Activated B cell treated with CpG ODN at 0.5 μM for 24 hours (primary cell): ENCODE data around the gene TNFRSF21. TPM values are rescaled to one million over a fixed set of nuclear protein-coding genes. Genes with fewer than 3 reads are reported as not detected.

Experiments
- ATAC-seq: fragments of 200-7000 bp; cut with Tn5 transposase; one replicate; pipeline ENCODE4 v1.10.0; 2021; ENCODE audit warnings: low read depth, mild to moderate bottlenecking, moderate library complexity
- CTCF ChIA-PET: fragments of 350-600 bp; sonication (Branson Sonifier 250); formaldehyde crosslinking; loops from one replicate; lab custom pipeline; 2021; ENCODE audit warnings: antibody characterized with exemption; lab: Charles Lee
- POLR2A ChIA-PET: fragments of 350-600 bp; sonication (Branson Sonifier 250); formaldehyde crosslinking; loops from one replicate; lab custom pipeline; 2021; ENCODE audit warnings: antibody characterized with exemption; lab: Charles Lee
- DNase-seq: peaks from one replicate; pipeline ENCODE4 v3.0.0; 2022
- H3K27ac Mint-ChIP-seq: one replicate; pipeline ENCODE4 v1.8.0; 2020; ENCODE audit warnings: mixed read lengths
- H3K27me3 Mint-ChIP-seq: one replicate; pipeline ENCODE4 v1.8.0; 2021; ENCODE audit warnings: mixed read lengths
- H3K36me3 Mint-ChIP-seq: one replicate; pipeline ENCODE4 v1.8.0; 2021; ENCODE audit warnings: low read depth, mixed read lengths
- H3K4me1 Mint-ChIP-seq: one replicate; pipeline ENCODE4 v1.8.0; 2021; ENCODE audit warnings: mixed read lengths
- H3K4me3 Mint-ChIP-seq: one replicate; pipeline ENCODE4 v1.8.0; 2020; ENCODE audit warnings: mild to moderate bottlenecking, mixed read lengths
- H3K9me3 Mint-ChIP-seq: one replicate; pipeline ENCODE4 v1.8.0; 2020; ENCODE audit warnings: mixed read lengths
- CTCF ChIP-seq: fragments of 200-600 bp; IDR thresholded peaks from one replicate; pipeline ENCODE4 v1.8.0; 2022; ENCODE audit warnings: antibody characterized with exemption, mild to moderate bottlenecking
- intact Hi-C: fragments of 100-400 bp; cut with micrococcal nuclease; formaldehyde crosslinking; loops from one replicate; pipeline ENCODE4 v1.15.1; 2024
- total RNA-seq: library from RNA; stranded (reverse); gene quantifications from 2 replicates; pipeline ENCODE4 v1.2.3, GENCODE V29; 2022

The TNFRSF21 gene
- total RNA-seq, 1 donor from 2014 or later, result 1.0 TPM

- ATAC-seq (no peak), DNase-seq (no peak)
- Mint-ChIP-seq H3K4me1 (peaks cover 26% of the 10 kb centered on the region), H3K36me3 (no peaks in the 10 kb centered on the region), H3K27ac (no peak overlapping the region), H3K27me3 (no peaks in the 10 kb centered on the region), H3K9me3 (no peaks in the 10 kb centered on the region), H3K4me3 (no peak overlapping the region)
- TF ChIP-seq CTCF, result no peak
- ChIA-PET CTCF (no interaction called here), POLR2A (no interaction called here)
- intact Hi-C loops, result no loop called here
Measured at GRCh38 chr6:47250302-47250701, 59.4 kb downstream of the TNFRSF21 start.

GRCh38 chr6:47248446-47248845, 61.3 kb downstream of the TNFRSF21 start:
- CTCF ChIA-PET, result no interaction called here
- Mint-ChIP-seq H3K27ac (no peak overlapping the region), H3K27me3 (no peaks in the 10 kb centered on the region), H3K4me1 (peaks cover 29% of the 10 kb centered on the region), H3K9me3 (no peaks in the 10 kb centered on the region), H3K4me3 (no peak overlapping the region), H3K36me3 (no peaks in the 10 kb centered on the region)
- no peak for TF ChIP-seq CTCF
- DNase-seq (no peak), ATAC-seq (no peak)
- POLR2A ChIA-PET, result no interaction called here
- intact Hi-C loops, result no loop called here

DNA sequence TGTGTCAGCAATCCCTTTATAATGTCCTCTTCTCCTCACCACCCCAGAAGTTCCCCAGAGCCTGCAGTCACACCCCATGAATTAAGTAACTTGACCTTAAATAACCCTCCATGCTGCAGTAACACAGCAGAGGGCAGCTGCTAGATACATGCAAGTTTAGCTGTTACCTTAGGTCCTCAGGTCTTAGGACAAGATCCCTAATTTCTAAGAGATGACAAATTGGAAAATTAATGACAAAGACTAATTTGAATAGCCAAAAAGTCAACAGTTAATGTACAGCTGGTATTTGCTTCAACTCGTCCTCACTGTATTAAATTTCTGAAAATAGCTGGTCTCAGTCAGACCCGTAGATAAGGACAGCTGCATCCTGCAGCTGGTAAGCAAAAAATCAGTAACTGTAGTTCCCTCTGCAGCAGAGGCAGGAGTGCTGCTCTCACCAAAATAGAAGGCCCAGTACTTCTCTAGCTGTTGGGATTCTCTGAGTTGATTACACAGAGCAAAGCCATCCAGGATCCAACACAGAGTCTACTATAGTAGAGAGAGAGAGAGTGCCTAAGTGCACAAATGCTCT, 62.4 kb downstream of the TNFRSF21 start:
- intact Hi-C loops, result loop anchor here (2.0 kb wide), 1 partner anchor 151 kb away; no protein-coding TSS in a partner anchor
- no peaks in the 10 kb centered on the region for H3K27me3 Mint-ChIP-seq
- peaks cover 36% of the 10 kb centered on the region for H3K4me1 Mint-ChIP-seq
- H3K9me3 Mint-ChIP-seq, result no peaks in the 10 kb centered on the region
- ChIA-PET POLR2A (no interaction called here), CTCF (interaction anchor here (1.3 kb wide), 1 partner anchor 150 kb away, joined by 3 read pairs; no protein-coding TSS in a partner anchor)
- no peaks in the 10 kb centered on the region for H3K36me3 Mint-ChIP-seq
- H3K27ac Mint-ChIP-seq, result peak overlapping the region; percentile 66
- H3K4me3 Mint-ChIP-seq, result peak overlapping the region; percentile 65
- ATAC-seq (peak; percentile 12), DNase-seq (no peak)
- TF ChIP-seq CTCF, result no peak

GRCh38 chr6:47246551-47246950, 63.2 kb downstream of the TNFRSF21 start:
- Mint-ChIP-seq H3K9me3 (no peaks in the 10 kb centered on the region), H3K4me1 (peaks cover 42% of the 10 kb centered on the region), H3K4me3 (no peak overlapping the region), H3K36me3 (no peaks in the 10 kb centered on the region), H3K27ac (peak overlapping the region; percentile 66), H3K27me3 (no peaks in the 10 kb centered on the region)
- DNase-seq (no peak), ATAC-seq (no peak)
- intact Hi-C loops, result loop anchor here (2.0 kb wide), 1 partner anchor 150 kb away; no protein-coding TSS in a partner anchor
- CTCF ChIA-PET, result interaction anchor here (1.3 kb wide), 1 partner anchor 149 kb away, joined by 3 read pairs; no protein-coding TSS in a partner anchor
- POLR2A ChIA-PET, result no interaction called here
- no peak for TF ChIP-seq CTCF

GRCh38 chr6:47245745-47246371, 63.8 kb downstream of the TNFRSF21 start:
- no peak for ATAC-seq
- no peak for DNase-seq
- CTCF ChIA-PET, result no interaction called here
- intact Hi-C loops, result loop anchor here (2.0 kb wide), 1 partner anchor 149 kb away; no protein-coding TSS in a partner anchor
- Mint-ChIP-seq H3K27ac (peak overlapping the region; percentile 35), H3K4me1 (peaks cover 42% of the 10 kb centered on the region), H3K4me3 (no peak overlapping the region), H3K36me3 (no peaks in the 10 kb centered on the region), H3K27me3 (no peaks in the 10 kb centered on the region), H3K9me3 (no peaks in the 10 kb centered on the region)
- POLR2A ChIA-PET, result no interaction called here
- no peak for TF ChIP-seq CTCF
